HCT116 (cell line): ENCODE measurements around the gene STOX2. TPM values are rescaled to one million over a fixed set of nuclear protein-coding genes. Genes with fewer than 3 reads are reported as not detected.

Source experiments
- ATAC-seq: fragments of 200-7000 bp; cut with Tn5 transposase; 2 replicates; pipeline ENCODE4 v1.9.1; 2020; ENCODE audit warnings: mild to moderate bottlenecking, moderate library complexity
- BruUV-seq: library from RNA; stranded (reverse); fragments of 400-500 nt; replicated peaks from 2 replicates; lab custom pipeline; 2021; lab: Mats Ljungman, UMichigan
- CTCF ChIA-PET: fragments of 300-600 bp; sonication (Branson Sonifier 250); formaldehyde crosslinking; loops from one replicate; lab custom pipeline; 2021; ENCODE audit warnings: antibody characterized with exemption; lab: Charles Lee
- POLR2A ChIA-PET: fragments of 300-600, 350-600 bp; sonication (Branson Sonifier 250); formaldehyde crosslinking; loops from one replicate; lab custom pipeline; 2021; ENCODE audit warnings: antibody characterized with exemption; lab: Charles Lee
- RAD21 ChIA-PET, 2 experiments: fragments of 300-600 bp; sonication (Branson Sonifier 250); formaldehyde crosslinking; loops; one replicate each; lab custom pipeline; 2023; ENCODE audit warnings: low total read pairs in 2 of 2; ENCODE audit not compliant: uncharacterized antibody in 2 of 2, unreplicated experiment in 2 of 2, low non-redundant PET in 1 of 2; lab: Charles Lee
- DNase-seq: peaks from one replicate; pipeline ENCODE4 v3.0.0-alpha.2; 2010; ENCODE audit warnings: low read depth, low spot score
- H2AFZ ChIP-seq: fragments of 200-600 bp; shearing (Covaris generic), sonication (generic); 2 replicates; pipeline ENCODE4 v1.6.1; 2017; ENCODE audit warnings: low read depth, mixed run types, mixed read lengths, antibody characterized with exemption, low read length; ENCODE audit not compliant: poor library complexity, severe bottlenecking
- H3K27ac ChIP-seq: 2 replicates; pipeline ENCODE4 v1.5.1; 2012; ENCODE audit warnings: low read depth, low read length
- H3K27me3 ChIP-seq: fragments of 200-600 bp; sonication (generic); 2 replicates; pipeline ENCODE4 v1.6.1; 2016; ENCODE audit warnings: mixed run types, low read length, mixed read lengths; ENCODE audit not compliant: insufficient read depth
- H3K36me3 ChIP-seq, 2 experiments: fragments of 200-500 bp in 1 of 2; fragments of 200-600 bp in 1 of 2; sonication (Bioruptor generic) in 1 of 2; sonication (generic) in 1 of 2; 2 replicates each; pipeline versions ENCODE4 v1.5.1 to v1.6.1; 2014 to 2016; ENCODE audit warnings: low read length in 2 of 2, inconsistent platforms in 1 of 2, mixed read lengths in 1 of 2, mixed run types in 1 of 2; ENCODE audit not compliant: insufficient read depth in 2 of 2, control insufficient read depth in 1 of 2
- H3K4me1 ChIP-seq, 2 experiments: fragments of 200-600 bp in 1 of 2; sonication (generic) in 1 of 2; 2 replicates each; pipeline versions ENCODE4 v1.5.1 to v1.6.1; 2012 to 2017; ENCODE audit warnings: low read length in 2 of 2, inconsistent platforms in 1 of 2, mild to moderate bottlenecking in 1 of 2, mixed read lengths in 1 of 2, mixed run types in 1 of 2, moderate library complexity in 1 of 2; ENCODE audit not compliant: insufficient read depth in 2 of 2, control insufficient read depth in 1 of 2
- H3K4me2 ChIP-seq: fragments of 200-600 bp; sonication (generic); 2 replicates; pipeline ENCODE4 v1.6.1; 2017; ENCODE audit warnings: mixed run types, low read length, mixed read lengths
- H3K4me3 ChIP-seq, 2 experiments: fragments of 200-600 bp in 1 of 2; sonication (generic) in 1 of 2; replicated peaks in 1 of 2; 2 replicates each; pipeline ENCODE4 v1.5.1; 2011 to 2016; ENCODE audit warnings: low read length in 2 of 2, control low read depth in 1 of 2, low read depth in 1 of 2, mild to moderate bottlenecking in 1 of 2, mixed read lengths in 1 of 2, mixed run types in 1 of 2
- H3K79me2 ChIP-seq: fragments of 200-600 bp; sonication (generic); 2 replicates; pipeline ENCODE4 v1.6.1; 2017; ENCODE audit warnings: mild to moderate bottlenecking, mixed run types, low read length, moderate library complexity, mixed read lengths; ENCODE audit not compliant: insufficient read depth
- H3K9ac ChIP-seq: fragments of 200-600 bp; sonication (generic); 2 replicates; pipeline ENCODE4 v1.6.1; 2016; ENCODE audit warnings: low read length, mixed read lengths
- H3K9me2 ChIP-seq: fragments of 200-600 bp; sonication (generic), shearing (Covaris generic); 2 replicates; pipeline ENCODE4 v1.6.1; 2017; ENCODE audit warnings: mixed run types, mild to moderate bottlenecking, moderate library complexity; ENCODE audit not compliant: insufficient read depth
- H3K9me3 ChIP-seq, 2 experiments: fragments of 200-500 bp in 1 of 2; fragments of 200-600 bp in 1 of 2; sonication (Bioruptor generic) in 1 of 2; sonication (generic) in 1 of 2; 2 replicates each; pipeline ENCODE4 v1.6.1; 2014 to 2017; ENCODE audit warnings: low read length in 2 of 2, mixed read lengths in 2 of 2, inconsistent platforms in 1 of 2, low read depth in 1 of 2, mild to moderate bottlenecking in 1 of 2, mixed run types in 1 of 2, moderate library complexity in 1 of 2; ENCODE audit not compliant: control insufficient read depth in 1 of 2, insufficient read depth in 1 of 2
- H4K20me1 ChIP-seq: fragments of 200-600 bp; sonication (generic), shearing (Covaris generic); 2 replicates; pipeline ENCODE4 v1.6.1; 2017; ENCODE audit warnings: mixed run types, mild to moderate bottlenecking, moderate library complexity; ENCODE audit not compliant: insufficient read depth
- CEBPB ChIP-seq: IDR thresholded peaks from 2 replicates; pipeline ENCODE4 v1.6.1; 2012; ENCODE audit warnings: low read depth
- EGR1 ChIP-seq: IDR thresholded peaks from 2 replicates; pipeline ENCODE4 v1.6.1; 2012; ENCODE audit warnings: low read depth
- EZH2 ChIP-seq: fragments of 200-600 bp; sonication (generic); IDR thresholded peaks from 2 replicates; pipeline ENCODE4 v1.6.1; 2017; ENCODE audit warnings: antibody characterized with exemption, mixed run types
- EZH2phosphoT487 ChIP-seq: fragments of 200-600 bp; IDR thresholded peaks from 2 replicates; pipeline ENCODE4 v1.6.1; 2018; ENCODE audit warnings: antibody characterized with exemption, borderline replicate concordance
- RAD21 ChIP-seq: IDR thresholded peaks from 2 replicates; pipeline ENCODE4 v1.6.1; 2012; ENCODE audit warnings: low read depth, mild to moderate bottlenecking
- SIN3A ChIP-seq: IDR thresholded peaks from 2 replicates; pipeline ENCODE4 v1.6.1; 2012; ENCODE audit warnings: low read depth
- SRF ChIP-seq: IDR thresholded peaks from 2 replicates; pipeline ENCODE4 v1.6.1; 2012; ENCODE audit warnings: low read depth
- ZFX ChIP-seq: fragments of 450-650 bp; IDR thresholded peaks from 2 replicates; pipeline ENCODE4 v1.6.1; 2017
- intact Hi-C: fragments of 100-400 bp; cut with micrococcal nuclease; formaldehyde crosslinking; loops from 2 replicates; pipeline ENCODE4 v1.10.0; 2022
- total RNA-seq: library from RNA; stranded (reverse); gene quantifications from one replicate; pipeline ENCODE4 v1.2.1, GENCODE V29; 2021; ENCODE audit not compliant: unreplicated experiment
- TF ChIP-seq, protein P1 (sequence below): IDR thresholded peaks from 2 replicates; pipeline ENCODE4 v1.6.1; 2012
- TF ChIP-seq, protein P2 (sequence below): IDR thresholded peaks from 2 replicates; pipeline ENCODE4 v1.6.1; 2012; ENCODE audit warnings: low read depth

The STOX2 gene
- total RNA-seq, 1 experiment from 2014 or later = 6.3 TPM

DNA sequence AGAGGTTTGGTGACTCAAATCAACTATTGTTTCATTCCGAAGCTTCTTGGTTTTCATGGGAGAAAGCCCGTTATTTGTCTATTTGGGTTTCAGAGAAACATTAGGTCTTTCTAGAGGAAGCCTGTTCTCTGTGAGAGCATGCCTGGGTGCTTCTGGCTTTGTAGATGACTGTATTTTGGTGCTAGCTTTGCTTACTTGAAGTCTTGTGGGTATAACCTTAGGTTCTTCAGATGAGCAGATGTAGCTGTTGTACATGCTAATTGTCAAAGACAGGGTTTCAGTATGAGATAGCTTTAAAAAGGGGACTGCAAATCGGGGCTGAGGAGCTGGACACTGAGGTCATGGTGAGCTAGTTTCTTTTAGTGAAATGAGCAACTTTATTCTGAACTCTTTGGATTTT is 7.9 kb upstream of the STOX2 start:
- ChIA-PET POLR2A (no interaction called here), CTCF (no interaction called here)
- H3K9me2 ChIP-seq = no peaks in the 10 kb centered on the region
- H3K27ac ChIP-seq = no peak overlapping the region
- no peak overlapping the region for H3K4me3 ChIP-seq
- H3K4me1 ChIP-seq = no peaks in the 10 kb centered on the region
- H2AFZ ChIP-seq = no peak overlapping the region
- H3K27me3 ChIP-seq = no peaks in the 10 kb centered on the region
- intact Hi-C loops = no loop called here
- no TSS peak for BruUV-seq
- no peaks in the 10 kb centered on the region for H3K79me2 ChIP-seq
- no peak for ATAC-seq
- H3K9ac ChIP-seq = no peak overlapping the region
- no peak overlapping the region for H3K4me2 ChIP-seq
- TF ChIP-seq CEBPB (no peak), RAD21 (no peak), ZFX (no peak), SRF (no peak)
- TF ChIP-seq, protein P1, sequence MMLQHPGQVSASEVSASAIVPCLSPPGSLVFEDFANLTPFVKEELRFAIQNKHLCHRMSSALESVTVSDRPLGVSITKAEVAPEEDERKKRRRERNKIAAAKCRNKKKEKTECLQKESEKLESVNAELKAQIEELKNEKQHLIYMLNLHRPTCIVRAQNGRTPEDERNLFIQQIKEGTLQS = no peak
- TF ChIP-seq, all 23 proteins: peak for 0
- no peak for DNase-seq
- Histone ChIP-seq H3K9me3 (no peaks in the 10 kb centered on the region), H4K20me1 (no peaks in the 10 kb centered on the region), H3K36me3 (no peaks in the 10 kb centered on the region)
- RAD21 ChIA-PET = no interaction called here

DNA sequence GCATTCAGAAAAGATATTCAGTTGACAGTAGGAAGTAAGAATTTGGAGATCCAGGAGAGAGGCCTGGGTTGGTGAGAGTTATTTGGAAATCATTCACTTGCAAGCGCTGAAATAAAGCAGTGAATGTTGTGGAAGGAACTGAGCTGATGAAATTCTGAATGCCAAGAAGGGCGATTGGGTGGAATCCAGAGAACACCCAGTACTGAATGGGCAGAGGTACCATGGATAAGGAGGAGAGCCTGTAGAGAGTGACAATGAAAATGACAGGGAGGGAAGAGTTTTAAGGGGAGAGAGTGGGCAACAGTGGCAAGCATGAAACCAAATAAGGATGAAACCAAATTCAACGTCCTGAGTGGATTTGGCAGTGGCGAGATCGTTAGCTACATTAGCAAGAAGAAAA is 6.7 kb upstream of the STOX2 start:
- Histone ChIP-seq H3K4me2 (no peak overlapping the region), H3K4me1 (no peaks in the 10 kb centered on the region), H3K9ac (no peak overlapping the region), H2AFZ (no peak overlapping the region), H3K27ac (no peak overlapping the region), H4K20me1 (no peaks in the 10 kb centered on the region), H3K79me2 (no peaks in the 10 kb centered on the region), H3K9me2 (no peaks in the 10 kb centered on the region), H3K4me3 (no peak overlapping the region), H3K36me3 (no peaks in the 10 kb centered on the region), H3K9me3 (no peaks in the 10 kb centered on the region), H3K27me3 (no peaks in the 10 kb centered on the region)
- ChIA-PET CTCF (no interaction called here), RAD21 (no interaction called here), POLR2A (no interaction called here)
- intact Hi-C loops = no loop called here
- BruUV-seq = no TSS peak
- DNase-seq (no peak), ATAC-seq (no peak)
- no peak for TF ChIP-seq EZH2phosphoT487
- no peak for TF ChIP-seq SRF
- TF ChIP-seq EGR1 = no peak
- TF ChIP-seq, protein P1 = no peak
- no peak for TF ChIP-seq SIN3A
- TF ChIP-seq, protein P2, sequence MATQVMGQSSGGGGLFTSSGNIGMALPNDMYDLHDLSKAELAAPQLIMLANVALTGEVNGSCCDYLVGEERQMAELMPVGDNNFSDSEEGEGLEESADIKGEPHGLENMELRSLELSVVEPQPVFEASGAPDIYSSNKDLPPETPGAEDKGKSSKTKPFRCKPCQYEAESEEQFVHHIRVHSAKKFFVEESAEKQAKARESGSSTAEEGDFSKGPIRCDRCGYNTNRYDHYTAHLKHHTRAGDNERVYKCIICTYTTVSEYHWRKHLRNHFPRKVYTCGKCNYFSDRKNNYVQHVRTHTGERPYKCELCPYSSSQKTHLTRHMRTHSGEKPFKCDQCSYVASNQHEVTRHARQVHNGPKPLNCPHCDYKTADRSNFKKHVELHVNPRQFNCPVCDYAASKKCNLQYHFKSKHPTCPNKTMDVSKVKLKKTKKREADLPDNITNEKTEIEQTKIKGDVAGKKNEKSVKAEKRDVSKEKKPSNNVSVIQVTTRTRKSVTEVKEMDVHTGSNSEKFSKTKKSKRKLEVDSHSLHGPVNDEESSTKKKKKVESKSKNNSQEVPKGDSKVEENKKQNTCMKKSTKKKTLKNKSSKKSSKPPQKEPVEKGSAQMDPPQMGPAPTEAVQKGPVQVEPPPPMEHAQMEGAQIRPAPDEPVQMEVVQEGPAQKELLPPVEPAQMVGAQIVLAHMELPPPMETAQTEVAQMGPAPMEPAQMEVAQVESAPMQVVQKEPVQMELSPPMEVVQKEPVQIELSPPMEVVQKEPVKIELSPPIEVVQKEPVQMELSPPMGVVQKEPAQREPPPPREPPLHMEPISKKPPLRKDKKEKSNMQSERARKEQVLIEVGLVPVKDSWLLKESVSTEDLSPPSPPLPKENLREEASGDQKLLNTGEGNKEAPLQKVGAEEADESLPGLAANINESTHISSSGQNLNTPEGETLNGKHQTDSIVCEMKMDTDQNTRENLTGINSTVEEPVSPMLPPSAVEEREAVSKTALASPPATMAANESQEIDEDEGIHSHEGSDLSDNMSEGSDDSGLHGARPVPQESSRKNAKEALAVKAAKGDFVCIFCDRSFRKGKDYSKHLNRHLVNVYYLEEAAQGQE = no peak
- no peak for TF ChIP-seq EZH2
